Upper lobe of left lung (tissue), 6 donors: ENCODE results near the gene NBPF3. TPM values are rescaled to one million over a fixed set of nuclear protein-coding genes. Genes with fewer than 3 reads are reported as not detected.

Experiments
- ATAC-seq, 2 donors: fragments of 200-7000 bp; cut with Tn5 transposase; one replicate each; pipeline ENCODE4 v1.9.1; 2022; ENCODE audit warnings: mild to moderate bottlenecking in 2 of 2, moderate library complexity in 2 of 2; ENCODE audit not compliant: low FRiP score in 2 of 2
- DNase-seq, 2 donors: peaks; one replicate each; pipeline ENCODE4 v3.0.0-alpha.2; 2019 to 2020
- H3K27ac ChIP-seq, 4 donors: fragments of 200-600 bp; sonication (generic); one replicate each; pipeline ENCODE4 v1.5.1; 2016 to 2019
- H3K27me3 ChIP-seq, 4 donors: fragments of 200-600 bp; sonication (generic); one replicate each; pipeline ENCODE4 v1.5.1; 2017 to 2019
- H3K36me3 ChIP-seq, 4 donors: fragments of 200-600 bp; sonication (generic); one replicate each; pipeline ENCODE4 v1.5.1; 2016 to 2019
- H3K4me1 ChIP-seq, 4 donors: fragments of 200-600 bp; sonication (generic); one replicate each; pipeline ENCODE4 v1.5.1; 2018 to 2019
- H3K4me3 ChIP-seq, 4 donors: fragments of 200-600 bp; sonication (generic); one replicate each; pipeline ENCODE4 v1.5.1; 2017 to 2019; ENCODE audit warnings: mild to moderate bottlenecking in 2 of 4, moderate library complexity in 1 of 4
- H3K9me3 ChIP-seq, 4 donors: fragments of 200-600 bp; sonication (generic); one replicate each; pipeline ENCODE4 v1.5.1; 2018 to 2019
- CTCF ChIP-seq, 6 experiments: fragments of 450-650 bp in 4 of 6; fragments of 200-600 bp in 2 of 6; sonication (generic) in 2 of 6; IDR thresholded peaks; one replicate each; pipeline ENCODE4 v1.5.1; 2016 to 2019; ENCODE audit warnings: antibody characterized with exemption in 6 of 6
- EP300 ChIP-seq, 4 donors: sonication (generic); formaldehyde crosslinking; IDR thresholded peaks; one replicate each; pipeline ENCODE4 v1.5.1; 2017; ENCODE audit warnings: antibody characterized with exemption in 4 of 4, control low read depth in 2 of 4
- POLR2A ChIP-seq, 4 donors: fragments of 450-650 bp; IDR thresholded peaks; one replicate each; pipeline ENCODE4 v1.5.1; 2016 to 2017; ENCODE audit warnings: antibody characterized with exemption in 4 of 4, mild to moderate bottlenecking in 2 of 4
- POLR2AphosphoS5 ChIP-seq, 2 donors: sonication (generic); formaldehyde crosslinking; IDR thresholded peaks; one replicate each; pipeline ENCODE4 v1.5.1; 2017; ENCODE audit warnings: antibody characterized with exemption in 2 of 2
- WGBS, 2 donors: methylation state at CpG; one replicate each; pipeline ENCODE4 v1.1.5; 2017 to 2018; 5-methylcytosine and 5-hydroxymethylcytosine counted together
- total RNA-seq, 6 donors: library from RNA; depleted of rRNA in 4 of 6; stranded (reverse); fragments of >200 nt in 4 of 6; gene quantifications; one replicate each; pipeline versions ENCODE4 v1.1.0 to v1.2.1, GENCODE V29; 2016 to 2021
- donor health status: DM: no; HTN: no; CAD: no; lungs with moderate emphysema.
- donor health status: DM: no; HTN: yes; CAD: no; lungs with severe emphysema.

The NBPF3 gene
- total RNA-seq, 6 donors from 2014 or later = 5.9 to 17.3 (median 8.5) TPM

GRCh38 chr1:21499283-21499950, 59.5 kb downstream of the NBPF3 start:
- TF ChIP-seq CTCF (IDR thresholded peaks at IDR 0.05) (no peak), POLR2AphosphoS5 (IDR thresholded peaks at IDR 0.05) (no peak), POLR2A (IDR thresholded peaks at IDR 0.05) (no peak), EP300 (IDR thresholded peaks at IDR 0.05) (no peak)
- ATAC-seq = no peak
- no peak for DNase-seq
- H3K9me3 ChIP-seq = no peaks in the 10 kb centered on the region
- H3K27me3 ChIP-seq = no peaks in the 10 kb centered on the region
- 83 to 100% methylated on average over 1 of the region's 1 CpG for WGBS, 2 donors
- H3K4me3 ChIP-seq = no peak overlapping the region
- no peak overlapping the region for H3K27ac ChIP-seq
- H3K36me3 ChIP-seq = no peaks in the 10 kb centered on the region
- H3K4me1 ChIP-seq = no peaks in the 10 kb centered on the region

- ATAC-seq (peak in 1 of 2 donors; percentile 8), DNase-seq (no peak)
- no peaks in the 10 kb centered on the region for H3K9me3 ChIP-seq
- H3K36me3 ChIP-seq = no peaks in the 10 kb centered on the region
- peaks cover 3 to 5% (median 4%) of the 10 kb centered on the region in 4 donors for H3K4me1 ChIP-seq
- TF ChIP-seq POLR2A (IDR thresholded peaks at IDR 0.05) (no peak), EP300 (IDR thresholded peaks at IDR 0.05) (no peak), POLR2AphosphoS5 (IDR thresholded peaks at IDR 0.05) (no peak), CTCF (IDR thresholded peaks at IDR 0.05) (no peak)
- 71% methylated on average over 6 to 7 of the region's 7 CpGs for WGBS, 2 donors
- no peak overlapping the region for H3K27ac ChIP-seq
- peaks cover 0 to 7% (median 0%) of the 10 kb centered on the region in 4 donors for H3K27me3 ChIP-seq
- no peak overlapping the region for H3K4me3 ChIP-seq
Observed at GRCh38 chr1:21503706-21504377, 63.9 kb downstream of the NBPF3 start.

GRCh38 chr1:21506804-21507203, 66.9 kb downstream of the NBPF3 start:
- ATAC-seq (no peak), DNase-seq (no peak)
- Histone ChIP-seq H3K4me3 (no peak overlapping the region), H3K9me3 (no peaks in the 10 kb centered on the region), H3K27ac (no peak overlapping the region), H3K27me3 (peaks cover 0 to 8% (median 2%) of the 10 kb centered on the region in 4 donors), H3K4me1 (peaks cover 6 to 23% (median 14%) of the 10 kb centered on the region in 4 donors), H3K36me3 (no peaks in the 10 kb centered on the region)
- WGBS, 2 donors = 30 to 72% methylated on average over 2 to 4 of the region's 4 CpGs
- no peak for TF ChIP-seq CTCF (IDR thresholded peaks at IDR 0.05)
- TF ChIP-seq POLR2AphosphoS5 (IDR thresholded peaks at IDR 0.05) = no peak
- TF ChIP-seq POLR2A (IDR thresholded peaks at IDR 0.05) = no peak
- TF ChIP-seq EP300 (IDR thresholded peaks at IDR 0.05) = no peak

- 75 to 89% methylated on average over 1 of the region's 1 CpG for WGBS, 2 donors
- Histone ChIP-seq H3K4me1 (peaks cover 6 to 32% (median 21%) of the 10 kb centered on the region in 4 donors), H3K9me3 (no peaks in the 10 kb centered on the region), H3K27ac (no peak overlapping the region), H3K4me3 (no peak overlapping the region), H3K36me3 (no peaks in the 10 kb centered on the region), H3K27me3 (peaks cover 0 to 8% (median 2%) of the 10 kb centered on the region in 4 donors)
- DNase-seq = no peak
- TF ChIP-seq POLR2A (IDR thresholded peaks at IDR 0.05) = no peak
- ATAC-seq = no peak
Observed at GRCh38 chr1:21507511-21508270, 67.8 kb downstream of the NBPF3 start.
